ENCODE data around the gene ROBO1. TPM values are rescaled to one million over a fixed set of nuclear protein-coding genes. Genes with fewer than 3 reads are reported as not detected.

The ROBO1 gene
- total and polyA plus RNA-seq, 12 donors, result 6.4 to 144 (median 43.9) TPM

DNA sequence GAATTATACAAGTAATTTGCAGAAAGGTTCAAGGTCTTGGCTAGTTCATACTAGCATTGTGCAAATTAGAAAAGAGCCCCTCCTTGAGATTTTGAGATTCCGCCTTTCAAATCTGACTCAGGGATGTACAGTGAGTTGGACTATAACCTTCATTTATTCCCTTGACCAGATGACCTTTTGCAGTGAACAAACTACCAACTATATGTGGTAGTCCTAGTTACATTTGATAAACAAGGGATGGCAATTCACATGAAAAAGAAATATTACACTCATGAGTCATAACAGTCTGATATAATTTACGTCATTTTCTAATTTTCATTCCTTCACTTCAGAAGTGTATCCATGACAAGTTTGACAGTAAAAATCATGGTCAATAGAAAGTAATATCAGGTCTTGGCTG is 860.4 kb downstream of the ROBO1 start:
- intact Hi-C loops (cut with DNase I), result no loop called here
- WGBS, 4 donors, result 49 to 55% (median 53%) methylated on average over 2 of the region's 2 CpGs
- DNase-seq, result no peak
- H3K36me3 ChIP-seq (replicated peaks in 1 of 2), result no peaks in the 10 kb centered on the region
- no peak overlapping the region for H3K27ac ChIP-seq
- no peaks in the 10 kb centered on the region for H3K4me1 ChIP-seq (replicated peaks in 1 of 2)
- no peaks in the 10 kb centered on the region for H3K9me3 ChIP-seq (replicated peaks in 1 of 3)
- TF ChIP-seq CTCF (IDR thresholded peaks at IDR 0.05) (no peak), POLR2A (IDR thresholded peaks at IDR 0.05) (no peak)
- no peak overlapping the region for H3K4me3 ChIP-seq
- H3K27me3 ChIP-seq, result no peaks in the 10 kb centered on the region

- Histone ChIP-seq H3K27ac (no peak overlapping the region), H3K9me3 (replicated peaks in 1 of 3) (no peaks in the 10 kb centered on the region), H3K4me1 (replicated peaks in 1 of 2) (no peaks in the 10 kb centered on the region), H3K4me3 (no peak overlapping the region), H3K27me3 (no peaks in the 10 kb centered on the region), H3K36me3 (replicated peaks in 1 of 2) (no peaks in the 10 kb centered on the region)
- intact Hi-C loops (cut with DNase I), result no loop called here
- WGBS, 4 donors, result 94 to 100% (median 97%) methylated on average over 1 of the region's 1 CpG
- DNase-seq, result no peak
- TF ChIP-seq CTCF (IDR thresholded peaks at IDR 0.05), result no peak
- no peak for TF ChIP-seq POLR2A (IDR thresholded peaks at IDR 0.05)
These were observed 860.9 kb downstream of the ROBO1 start for GRCh38 chr3:78906930-78907329.

DNA sequence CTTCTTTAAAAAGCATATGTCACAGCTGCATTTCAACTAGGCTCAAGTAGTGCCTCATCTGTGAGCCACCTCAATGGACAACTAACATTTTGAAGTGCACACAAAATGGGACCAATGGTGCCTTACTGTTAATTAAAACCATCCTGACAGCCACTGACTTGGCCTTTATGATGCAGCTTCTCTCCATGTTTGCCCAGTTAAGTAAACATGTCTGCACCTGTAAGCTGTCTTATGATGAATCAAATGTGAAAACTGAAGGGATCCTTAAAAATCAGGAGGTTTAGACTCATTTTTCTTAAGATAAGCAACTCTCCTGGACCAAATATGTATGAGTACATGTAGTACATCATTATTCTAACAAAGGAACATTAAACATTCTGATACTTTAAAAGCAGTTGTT is 861.6 kb downstream of the ROBO1 start:
- DNase-seq, result no peak
- no peak for TF ChIP-seq CTCF (IDR thresholded peaks at IDR 0.05)
- TF ChIP-seq POLR2A (IDR thresholded peaks at IDR 0.05), result no peak
- H3K27me3 ChIP-seq, result no peaks in the 10 kb centered on the region
- no peaks in the 10 kb centered on the region for H3K36me3 ChIP-seq (replicated peaks in 1 of 2)
- intact Hi-C loops (cut with DNase I), result no loop called here
- H3K4me3 ChIP-seq, result no peak overlapping the region
- H3K27ac ChIP-seq, result no peak overlapping the region
- no peaks in the 10 kb centered on the region for H3K4me1 ChIP-seq (replicated peaks in 1 of 2)
- H3K9me3 ChIP-seq (replicated peaks in 1 of 3), result no peaks in the 10 kb centered on the region

GRCh38 chr3:78905700-78906099 is 862.1 kb downstream of the ROBO1 start:
- intact Hi-C loops (cut with DNase I), result no loop called here
- TF ChIP-seq CTCF (IDR thresholded peaks at IDR 0.05) (no peak), POLR2A (IDR thresholded peaks at IDR 0.05) (no peak)
- Histone ChIP-seq H3K27me3 (no peaks in the 10 kb centered on the region), H3K4me3 (no peak overlapping the region), H3K4me1 (replicated peaks in 1 of 2) (no peaks in the 10 kb centered on the region), H3K9me3 (replicated peaks in 1 of 3) (no peaks in the 10 kb centered on the region), H3K36me3 (replicated peaks in 1 of 2) (no peaks in the 10 kb centered on the region), H3K27ac (no peak overlapping the region)
- 92 to 97% (median 95%) methylated on average over 3 of the region's 3 CpGs for WGBS, 4 donors
- DNase-seq, result no peak
